Stimulated activated naive CD8-positive, alpha-beta T cell treated with anti-CD3 and anti-CD28 coated beads, Interleukin-15, Interleukin-2, amounts not matched to agents 100 ng/mL and 50 ng/mL, for 24 hours (primary cell): ENCODE measurements around the gene GCN1.

Experiments
- H3K27ac Mint-ChIP-seq: one replicate; pipeline ENCODE4 v1.8.0; 2021; ENCODE audit warnings: mild to moderate bottlenecking, mixed read lengths
- H3K27me3 Mint-ChIP-seq: one replicate; pipeline ENCODE4 v1.8.0; 2021; ENCODE audit warnings: mixed read lengths
- H3K36me3 Mint-ChIP-seq: one replicate; pipeline ENCODE4 v1.8.0; 2021; ENCODE audit warnings: low read depth, mixed read lengths
- H3K4me1 Mint-ChIP-seq: one replicate; pipeline ENCODE4 v1.8.0; 2021; ENCODE audit warnings: low read depth, mixed read lengths
- H3K4me3 Mint-ChIP-seq: one replicate; pipeline ENCODE4 v1.8.0; 2021; ENCODE audit warnings: mild to moderate bottlenecking, mixed read lengths
- H3K9me3 Mint-ChIP-seq: one replicate; pipeline ENCODE4 v1.8.0; 2021; ENCODE audit warnings: mixed read lengths

GCN1 gene

DNA sequence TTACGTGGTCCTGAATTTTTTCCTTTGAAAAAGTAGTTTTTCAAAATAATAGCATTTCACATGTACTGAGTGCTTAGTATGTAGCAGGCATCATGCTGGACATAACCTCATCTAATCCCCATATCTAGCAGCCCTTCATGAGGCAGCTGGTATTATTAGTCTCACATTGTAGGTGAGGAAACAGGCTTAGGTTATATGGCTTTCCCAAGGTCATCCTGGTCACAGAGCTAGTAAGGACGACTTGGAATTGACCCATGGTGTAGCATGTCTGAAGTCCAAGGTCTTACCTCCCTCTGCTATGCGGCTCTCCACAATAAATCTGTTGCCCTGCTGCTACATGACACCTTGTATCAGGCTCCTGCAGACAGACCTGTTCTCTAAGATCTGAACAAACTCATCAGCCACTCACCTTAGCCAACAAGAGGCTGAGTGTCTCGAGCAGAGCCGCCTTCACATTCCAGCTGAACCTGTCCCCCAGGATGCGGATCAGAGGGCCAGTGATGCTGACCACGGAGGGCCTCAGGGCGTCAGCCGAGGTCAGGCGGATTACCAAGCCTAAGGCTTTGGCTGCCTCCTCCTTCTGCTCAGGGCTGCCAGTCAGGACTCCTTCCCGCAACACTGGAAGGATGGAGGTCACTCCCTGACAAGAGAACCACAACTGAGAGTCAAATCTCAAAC, 58.3 kb downstream of the GCN1 start:
- no peaks in the 10 kb centered on the region for H3K27me3 Mint-ChIP-seq
- H3K4me1 Mint-ChIP-seq: no peaks in the 10 kb centered on the region
- H3K9me3 Mint-ChIP-seq: no peaks in the 10 kb centered on the region
- H3K4me3 Mint-ChIP-seq: no peak overlapping the region
- H3K27ac Mint-ChIP-seq: peak overlapping the region; percentile 58
- peaks cover 79% of the 10 kb centered on the region for H3K36me3 Mint-ChIP-seq

DNA sequence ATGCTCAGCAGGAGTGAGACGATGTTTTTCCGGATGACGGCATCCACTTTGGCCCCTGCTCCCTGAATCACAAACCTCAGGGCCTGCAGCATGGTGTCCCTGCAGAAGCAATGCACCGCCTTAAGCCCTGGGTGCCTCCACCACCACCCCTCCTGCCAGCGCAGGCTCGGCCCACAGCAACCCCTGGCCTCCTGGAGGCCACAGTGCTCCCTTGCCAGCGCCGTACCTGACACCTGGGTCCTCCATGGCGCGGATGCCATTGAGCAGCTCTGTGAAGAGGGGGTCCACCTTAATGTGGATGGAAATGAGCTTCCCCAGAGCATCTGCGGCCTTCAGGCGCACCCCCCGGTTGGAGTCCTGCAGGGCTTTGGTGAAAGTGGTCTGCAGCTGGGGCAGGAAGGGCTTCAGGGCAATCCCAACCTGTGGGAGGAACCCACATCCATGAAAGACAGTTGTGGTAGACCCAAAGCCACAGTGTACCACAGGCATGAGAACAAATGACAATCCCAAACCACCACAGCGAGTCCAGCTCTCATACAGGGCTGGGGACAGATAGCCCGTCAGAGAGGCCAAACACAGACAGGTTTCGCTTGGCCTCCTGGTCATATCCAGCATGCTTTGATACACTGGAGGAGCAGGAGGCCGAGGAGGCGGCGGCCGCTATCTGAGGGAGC, 60.1 kb downstream of the GCN1 start:
- H3K9me3 Mint-ChIP-seq: no peaks in the 10 kb centered on the region
- H3K27ac Mint-ChIP-seq: no peak overlapping the region

DNA sequence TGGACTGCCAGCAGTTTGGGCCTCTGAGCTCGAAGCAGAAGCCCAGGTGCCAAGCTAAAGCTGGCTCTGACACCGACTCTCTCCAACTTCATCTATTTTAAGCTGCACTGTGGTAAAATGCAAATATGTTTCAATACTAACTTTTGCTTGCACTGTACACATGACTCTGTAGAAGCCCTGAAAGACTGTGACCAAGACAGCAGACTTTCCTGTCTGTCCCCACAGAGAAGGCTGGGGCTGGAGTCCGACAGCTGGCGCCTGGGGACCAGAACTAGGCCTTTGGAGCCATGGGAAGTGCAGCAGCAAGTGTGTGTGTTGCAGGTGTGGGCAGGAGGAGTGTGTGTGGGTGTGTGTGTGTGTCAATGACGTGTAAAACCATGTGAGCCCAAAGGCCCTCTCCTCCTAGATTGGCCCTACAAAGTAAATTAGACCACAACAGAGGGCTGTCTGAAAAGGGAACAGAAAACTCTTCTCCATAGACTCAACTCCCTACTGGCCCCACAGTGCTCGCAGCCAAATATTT, 61.6 kb downstream of the GCN1 start:
- Mint-ChIP-seq H3K27me3 (no peaks in the 10 kb centered on the region), H3K27ac (no peak overlapping the region), H3K4me3 (no peak overlapping the region), H3K4me1 (peaks cover 10% of the 10 kb centered on the region), H3K9me3 (no peaks in the 10 kb centered on the region), H3K36me3 (peaks cover 72% of the 10 kb centered on the region)

More for the DNA sequence above, 60.1 kb downstream of the GCN1 start:
- Mint-ChIP-seq H3K36me3 (peaks cover 67% of the 10 kb centered on the region), H3K27me3 (no peaks in the 10 kb centered on the region), H3K4me1 (peaks cover 3% of the 10 kb centered on the region), H3K4me3 (no peak overlapping the region)

- Mint-ChIP-seq H3K4me3 (no peak overlapping the region), H3K27ac (peak overlapping the region; percentile 60), H3K4me1 (peaks cover 17% of the 10 kb centered on the region), H3K36me3 (peaks cover 75% of the 10 kb centered on the region), H3K27me3 (no peaks in the 10 kb centered on the region), H3K9me3 (no peaks in the 10 kb centered on the region)
Observed at GRCh38 chr12:120132054-120132836, 62.3 kb downstream of the GCN1 start.

DNA sequence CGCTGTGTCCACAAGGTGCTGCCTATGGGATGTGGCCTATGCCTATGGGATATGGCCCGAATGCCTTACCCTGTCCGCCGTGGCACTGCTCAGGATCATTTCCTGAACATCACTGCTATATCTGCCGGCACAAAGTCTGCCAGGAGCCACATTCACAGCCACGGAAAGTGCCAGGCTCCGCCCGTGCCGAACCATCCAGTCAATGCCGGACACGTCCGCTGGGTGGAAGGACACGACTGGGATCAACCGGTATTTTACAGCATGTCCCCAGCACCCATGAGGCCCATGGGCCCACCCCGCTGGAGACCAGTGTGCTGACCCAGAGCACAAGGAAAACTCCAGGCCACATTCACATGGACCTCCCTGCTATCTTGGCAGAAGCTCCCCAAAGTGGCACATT, 63.4 kb downstream of the GCN1 start:
- Mint-ChIP-seq H3K4me1 (peaks cover 28% of the 10 kb centered on the region), H3K27ac (no peak overlapping the region), H3K36me3 (peaks cover 75% of the 10 kb centered on the region), H3K27me3 (no peaks in the 10 kb centered on the region), H3K4me3 (no peak overlapping the region), H3K9me3 (no peaks in the 10 kb centered on the region)

- H3K9me3 Mint-ChIP-seq: no peaks in the 10 kb centered on the region
- H3K4me1 Mint-ChIP-seq: peaks cover 40% of the 10 kb centered on the region
- H3K4me3 Mint-ChIP-seq: no peak overlapping the region
- peaks cover 75% of the 10 kb centered on the region for H3K36me3 Mint-ChIP-seq
- H3K27me3 Mint-ChIP-seq: no peaks in the 10 kb centered on the region
- H3K27ac Mint-ChIP-seq: peak overlapping the region; percentile 66
Observed at GRCh38 chr12:120130011-120130410, 64.5 kb downstream of the GCN1 start.

DNA sequence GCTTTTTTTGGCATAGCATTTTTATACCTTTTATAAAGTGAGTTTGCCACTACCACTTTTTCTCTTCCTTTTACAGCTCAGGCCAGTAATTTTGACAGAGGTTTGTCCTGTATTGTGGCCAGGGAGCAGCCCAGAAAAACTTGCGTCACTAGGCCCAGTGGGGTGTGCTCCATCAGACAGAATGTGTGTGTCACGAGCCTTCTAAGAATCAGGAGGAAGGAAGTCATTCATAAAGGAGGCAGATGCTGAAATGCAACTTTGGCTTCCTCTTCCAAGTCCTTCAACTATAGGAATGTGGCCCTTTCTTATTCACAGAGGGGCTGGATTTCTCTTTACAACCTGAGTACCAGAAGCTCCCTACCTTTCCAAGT, 67.9 kb downstream of the GCN1 start:
- H3K36me3 Mint-ChIP-seq: peaks cover 48% of the 10 kb centered on the region
- H3K4me3 Mint-ChIP-seq: peak overlapping the region; percentile 44

GRCh38 chr12:120125792-120126634, 68.5 kb downstream of the GCN1 start:
- Mint-ChIP-seq H3K4me1 (peaks cover 69% of the 10 kb centered on the region), H3K27me3 (no peaks in the 10 kb centered on the region), H3K4me3 (no peak overlapping the region), H3K9me3 (no peaks in the 10 kb centered on the region), H3K27ac (peak overlapping the region; percentile 95), H3K36me3 (peaks cover 43% of the 10 kb centered on the region)

More for the DNA sequence above, 67.9 kb downstream of the GCN1 start:
- Mint-ChIP-seq H3K27me3 (no peaks in the 10 kb centered on the region), H3K27ac (peak overlapping the region; percentile 95), H3K9me3 (no peaks in the 10 kb centered on the region), H3K4me1 (peaks cover 63% of the 10 kb centered on the region)

- Mint-ChIP-seq H3K27ac (peak overlapping the region; percentile 31), H3K4me1 (peaks cover 79% of the 10 kb centered on the region), H3K27me3 (no peaks in the 10 kb centered on the region), H3K4me3 (no peak overlapping the region), H3K9me3 (no peaks in the 10 kb centered on the region), H3K36me3 (peaks cover 43% of the 10 kb centered on the region)
Observed at GRCh38 chr12:120125029-120125428, 69.5 kb downstream of the GCN1 start.

DNA sequence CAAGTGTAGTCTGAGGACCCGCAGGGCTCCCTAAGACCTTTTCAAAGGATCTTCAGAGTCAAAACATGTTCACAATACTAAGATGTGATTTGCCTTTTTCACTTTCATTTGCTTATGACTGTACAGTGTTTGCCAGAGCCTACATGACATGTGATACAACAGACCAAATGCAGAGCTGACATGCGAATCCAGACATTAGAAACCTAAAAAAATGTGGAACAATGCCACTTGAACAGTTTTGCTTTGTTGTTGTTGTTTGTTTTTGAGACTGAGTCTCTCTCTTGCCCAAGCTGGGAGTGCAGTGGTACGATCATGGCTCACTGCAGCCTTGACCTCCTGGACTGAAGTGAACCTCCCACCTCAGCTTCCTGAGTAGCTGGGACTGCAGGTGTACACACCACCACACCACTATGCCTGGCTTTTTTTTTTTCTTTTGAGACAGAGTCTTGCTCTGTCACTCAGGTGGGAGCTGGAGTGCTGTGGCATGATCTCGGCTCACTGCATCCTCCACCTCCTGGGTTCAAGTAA, 72.7 kb downstream of the GCN1 start:
- Mint-ChIP-seq H3K4me1 (peaks cover 84% of the 10 kb centered on the region), H3K27ac (peak overlapping the region; percentile 46), H3K36me3 (peaks cover 14% of the 10 kb centered on the region), H3K9me3 (no peaks in the 10 kb centered on the region), H3K4me3 (peak overlapping the region; percentile 40), H3K27me3 (no peaks in the 10 kb centered on the region)

GRCh38 chr12:120121343-120121742, 73.2 kb downstream of the GCN1 start:
- Mint-ChIP-seq H3K4me1 (peaks cover 79% of the 10 kb centered on the region), H3K9me3 (no peaks in the 10 kb centered on the region), H3K27ac (peak overlapping the region; percentile 46), H3K4me3 (peak overlapping the region; percentile 40), H3K36me3 (peaks cover 9% of the 10 kb centered on the region), H3K27me3 (no peaks in the 10 kb centered on the region)

- Mint-ChIP-seq H3K4me1 (peaks cover 79% of the 10 kb centered on the region), H3K27ac (peak overlapping the region; percentile 83), H3K27me3 (no peaks in the 10 kb centered on the region), H3K9me3 (no peaks in the 10 kb centered on the region), H3K4me3 (peak overlapping the region; percentile 47), H3K36me3 (peaks cover 16% of the 10 kb centered on the region)
Observed at GRCh38 chr12:120119271-120119973, 75.1 kb downstream of the GCN1 start.

GRCh38 chr12:120118321-120119061, 76.0 kb downstream of the GCN1 start:
- Mint-ChIP-seq H3K27me3 (no peaks in the 10 kb centered on the region), H3K36me3 (peaks cover 21% of the 10 kb centered on the region), H3K27ac (peak overlapping the region; percentile 59), H3K9me3 (no peaks in the 10 kb centered on the region), H3K4me1 (peaks cover 77% of the 10 kb centered on the region), H3K4me3 (peak overlapping the region; percentile 86)
